Vagina (tissue), 2 donors: ENCODE results near the gene USP17L21. TPM values are rescaled to one million over a fixed set of nuclear protein-coding genes. Genes with fewer than 3 reads are reported as not detected.
"Not testable (repeated sequence)": the region's sequence is repeated elsewhere in the genome, so short reads cannot be mapped to it uniquely, and the experiment has no call there.

Source experiments
- DNase-seq, 2 donors: peaks; one replicate each; pipeline ENCODE4 v3.0.0-alpha.2; 2017; ENCODE audit errors: extremely low spot score in 2 of 2
- H3K27ac ChIP-seq: fragments of 200-600 bp; sonication (generic); one replicate; pipeline ENCODE4 v1.5.1; 2019
- H3K27me3 ChIP-seq: fragments of 200-600 bp; sonication (generic); one replicate; pipeline ENCODE4 v1.5.1; 2019
- H3K36me3 ChIP-seq, 2 donors: fragments of 200-600 bp; sonication (generic); one replicate each; pipeline ENCODE4 v1.5.1; 2017 to 2019
- H3K4me1 ChIP-seq: fragments of 200-600 bp; sonication (generic); one replicate; pipeline ENCODE4 v1.5.1; 2019
- H3K4me3 ChIP-seq, 2 donors: fragments of 200-600 bp; sonication (generic); 1 replicate in 1 of 2; 2 replicates in 1 of 2; pipeline ENCODE4 v1.5.1; 2016 to 2019
- H3K9me3 ChIP-seq: fragments of 200-600 bp; sonication (generic); one replicate; pipeline ENCODE4 v1.5.1; 2019
- intact Hi-C: fragments of 100-400 bp; cut with DNase I; formaldehyde crosslinking; loops from one replicate; pipeline ENCODE4 v1.15.1; 2023
- total RNA-seq: library from RNA; depleted of rRNA; stranded (reverse); fragments of >200 nt; gene quantifications from one replicate; pipeline ENCODE4 v1.2.3, GENCODE V29; 2016

Gene USP17L21
- total RNA-seq, 1 donor from 2014 or later: not detected

DNA sequence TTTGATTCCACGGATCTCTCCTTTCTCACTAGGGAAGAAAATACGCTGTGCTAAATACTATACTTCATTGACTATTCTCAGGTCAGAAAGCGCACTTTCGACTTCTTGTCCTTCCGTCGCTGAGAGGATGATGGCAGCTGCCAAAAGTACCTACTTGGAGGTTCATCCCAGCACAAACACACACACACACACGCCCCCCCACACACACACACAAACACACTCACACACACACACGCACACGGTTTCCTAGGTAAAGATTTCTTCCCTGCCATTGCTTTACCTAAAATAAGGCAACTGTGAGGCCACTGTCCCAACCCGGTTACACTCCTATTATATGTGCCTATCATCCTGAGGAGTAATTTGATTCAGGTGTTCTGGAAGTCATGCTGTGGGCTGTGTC, 9.0 kb downstream of the USP17L21 start:
- H3K27me3 ChIP-seq, H3K4me3 ChIP-seq, H3K4me1 ChIP-seq, intact Hi-C loops, H3K36me3 ChIP-seq, H3K9me3 ChIP-seq, H3K27ac ChIP-seq, DNase-seq: not testable (repeated sequence)

Other genes starting within 250 kb of the USP17L21 start
- gene FAM90A26, start 92.5 kb upstream of the USP17L21 start, total RNA-seq: not detected
- not detected for gene USP17L10, start 52.2 kb upstream of the USP17L21 start, total RNA-seq
- not detected for gene USP17L11, start 47.5 kb upstream of the USP17L21 start, total RNA-seq
- not detected for gene USP17L12, start 42.7 kb upstream of the USP17L21 start, total RNA-seq
- gene USP17L13, start 38.0 kb upstream of the USP17L21 start, total RNA-seq: not detected
- not detected for gene USP17L15, start 28.5 kb upstream of the USP17L21 start, total RNA-seq
- gene USP17L17, start 19.0 kb upstream of the USP17L21 start, total RNA-seq: not detected
- gene USP17L18, start 14.2 kb upstream of the USP17L21 start, total RNA-seq: not detected
- gene USP17L19, start 9.5 kb upstream of the USP17L21 start, total RNA-seq: not detected
- not detected for gene USP17L20, start 4.7 kb upstream of the USP17L21 start, total RNA-seq
- not detected for gene USP17L22, start 4.7 kb downstream of the USP17L21 start, total RNA-seq
- gene USP17L24, start 62.3 kb downstream of the USP17L21 start, total RNA-seq: not detected
- gene USP17L25, start 67.0 kb downstream of the USP17L21 start, total RNA-seq: not detected
- not detected for gene USP17L26, start 71.8 kb downstream of the USP17L21 start, total RNA-seq
- gene USP17L5, start 76.5 kb downstream of the USP17L21 start, total RNA-seq: not detected
- gene USP17L27, start 81.3 kb downstream of the USP17L21 start, total RNA-seq: not detected
- gene USP17L28, start 86.0 kb downstream of the USP17L21 start, total RNA-seq: not detected
- not detected for gene USP17L29, start 90.8 kb downstream of the USP17L21 start, total RNA-seq
- not detected for gene USP17L30, start 100.3 kb downstream of the USP17L21 start, total RNA-seq
- gene DEFB131A, start 181.5 kb downstream of the USP17L21 start, total RNA-seq: not detected